Measurements from ENCODE around the gene RBP2.
"Not testable (repeated sequence)": the region's sequence is repeated elsewhere in the genome, so short reads cannot be mapped to it uniquely, and the experiment has no call there.

RBP2 gene

DNA sequence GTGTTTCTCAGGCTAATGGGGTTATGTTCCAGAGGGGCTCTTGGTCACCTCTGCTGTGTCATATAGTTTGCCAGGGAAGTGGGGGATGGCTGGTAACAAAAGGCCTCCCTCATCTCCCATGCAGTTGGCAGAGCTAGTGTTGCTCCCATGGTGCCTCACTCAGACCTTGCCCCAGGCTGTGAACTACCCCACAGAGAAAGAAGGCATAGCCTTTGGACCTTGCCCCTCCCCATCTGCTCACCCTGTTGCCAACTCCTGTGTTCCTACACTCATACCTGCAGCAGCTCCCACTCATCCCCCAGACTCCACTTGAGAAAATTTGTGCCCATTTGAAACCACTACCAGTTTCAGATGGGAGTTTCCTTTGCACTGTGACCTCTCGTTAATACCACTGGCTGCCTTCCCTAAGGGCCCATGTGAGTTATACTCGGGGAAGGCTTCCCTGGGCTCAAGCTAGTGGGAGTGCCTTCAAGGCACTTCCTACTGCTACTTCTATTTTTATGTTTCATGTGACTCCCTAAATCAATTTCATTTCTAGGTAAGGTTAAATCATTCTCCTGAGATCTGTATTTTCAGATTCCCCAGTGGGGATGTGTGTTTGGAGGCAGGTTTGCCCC is 61.6 kb downstream of the RBP2 start:
- Histone ChIP-seq H4K20me1 (ENCODE audit: insufficient read depth) (no peaks in the 10 kb centered on the region), H3K27ac (no peak overlapping the region), H2AFZ (ENCODE audit: low read depth) (no peak overlapping the region), H3K27me3 (ENCODE audit: insufficient read depth, low read depth) (no peaks in the 10 kb centered on the region), H3K79me2 (ENCODE audit: insufficient read depth, low read depth) (no peaks in the 10 kb centered on the region), H3K9ac (no peak overlapping the region), H3K4me2 (no peak overlapping the region), H3K4me1 (ENCODE audit: low read depth, poor library complexity, severe bottlenecking) (peaks cover 13% of the 10 kb centered on the region), H3K36me3 (ENCODE audit: insufficient read depth) (no peaks in the 10 kb centered on the region), H3K4me3 (IDR thresholded peaks at IDR 0.05; ENCODE audit: insufficient read depth, low read depth, low read length) (no peak overlapping the region)
- no peak for TF ChIP-seq CTCF (conservative IDR thresholded peaks at IDR 0.05; ENCODE audit: low read depth, low read length)

DNA sequence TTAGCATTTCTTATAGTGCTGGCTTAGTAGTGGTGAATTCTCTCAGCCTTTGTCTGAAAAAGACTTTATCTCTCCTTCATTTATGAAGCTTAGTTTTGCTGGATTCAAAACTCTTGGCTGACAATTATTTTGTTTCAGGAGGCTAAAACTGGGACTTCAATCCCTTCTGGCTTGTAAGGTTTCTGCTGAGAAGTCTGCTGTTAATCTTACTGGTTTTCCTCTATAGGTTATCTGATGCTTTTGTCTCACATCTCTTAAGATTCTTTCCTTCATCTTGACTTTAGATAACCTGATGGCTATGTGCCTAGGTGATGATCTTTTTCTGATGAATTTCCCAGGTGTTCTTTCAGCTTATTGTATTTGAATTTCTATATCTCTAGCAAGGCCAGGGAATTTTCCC is 63.4 kb downstream of the RBP2 start:
- H3K4me1 ChIP-seq (ENCODE audit: low read depth, poor library complexity, severe bottlenecking): peaks cover 13% of the 10 kb centered on the region
- H3K27ac ChIP-seq; H3K4me3 ChIP-seq (IDR thresholded peaks at IDR 0.05; ENCODE audit: insufficient read depth, low read depth, low read length); H3K27me3 ChIP-seq (ENCODE audit: insufficient read depth, low read depth); H2AFZ ChIP-seq (ENCODE audit: low read depth); H3K4me2 ChIP-seq; H3K79me2 ChIP-seq (ENCODE audit: insufficient read depth, low read depth); H3K36me3 ChIP-seq (ENCODE audit: insufficient read depth); H3K9ac ChIP-seq; H4K20me1 ChIP-seq (ENCODE audit: insufficient read depth): not testable (repeated sequence)

All from KMS-11 (cell line).